DMS79 (cell line): Measurements from ENCODE around the gene SFXN4.
"Not testable (repeated sequence)": the region's sequence is repeated elsewhere in the genome, so short reads cannot be mapped to it uniquely, and the experiment has no call there.

ENCODE experiments used
- DNase-seq: peaks from one replicate; lab custom pipeline; 2025; lab: John Stamatoyannopoulos, UW

SFXN4 gene

GRCh38 chr10:119143657-119144056 is 21.9 kb downstream of the SFXN4 start:
- no peak for DNase-seq

- DNase-seq: no peak
These were observed 24.8 kb downstream of the SFXN4 start for GRCh38 chr10:119140603-119141245.

- no peak for DNase-seq
These were observed 25.9 kb downstream of the SFXN4 start for GRCh38 chr10:119139464-119140067.

GRCh38 chr10:119138346-119139306 is 26.9 kb downstream of the SFXN4 start:
- DNase-seq: no peak

GRCh38 chr10:119137878-119138277 is 27.6 kb downstream of the SFXN4 start:
- DNase-seq: not testable (repeated sequence)

GRCh38 chr10:119136084-119136483 is 29.4 kb downstream of the SFXN4 start:
- DNase-seq: no peak

- DNase-seq: no peak
These were observed 30.0 kb downstream of the SFXN4 start for GRCh38 chr10:119135513-119135881.

- no peak for DNase-seq
These were observed 31.6 kb downstream of the SFXN4 start for GRCh38 chr10:119133949-119134348.

GRCh38 chr10:119132521-119133345 is 32.8 kb downstream of the SFXN4 start:
- DNase-seq: no peak

GRCh38 chr10:119131512-119132240 is 33.8 kb downstream of the SFXN4 start:
- DNase-seq: peak; percentile 1

- no peak for DNase-seq
These were observed 35.8 kb downstream of the SFXN4 start for GRCh38 chr10:119129721-119130120.

- DNase-seq: no peak
These were observed 39.6 kb downstream of the SFXN4 start for GRCh38 chr10:119125942-119126341.

GRCh38 chr10:119120875-119121274 is 44.6 kb downstream of the SFXN4 start:
- DNase-seq: no peak

- DNase-seq: no peak
These were observed 45.1 kb downstream of the SFXN4 start for GRCh38 chr10:119120413-119120867.

GRCh38 chr10:119119400-119119799 is 46.1 kb downstream of the SFXN4 start:
- DNase-seq: no peak

GRCh38 chr10:119118231-119118630 is 47.3 kb downstream of the SFXN4 start:
- DNase-seq: no peak

GRCh38 chr10:119116326-119116951 is 49.1 kb downstream of the SFXN4 start:
- DNase-seq: no peak

- DNase-seq: no peak
These were observed 49.6 kb downstream of the SFXN4 start for GRCh38 chr10:119115926-119116325.

GRCh38 chr10:119113751-119114732 is 51.5 kb downstream of the SFXN4 start:
- DNase-seq: no peak
